Peyer's patch (tissue), 4 donors: ENCODE results near the gene PACS1.

Experiments
- POLR2A ChIP-seq, 2 donors: fragments of 450-650 bp; IDR thresholded peaks; one replicate each; pipeline ENCODE4 v1.5.1; 2017; ENCODE audit warnings: antibody characterized with exemption in 2 of 2, mild to moderate bottlenecking in 2 of 2, moderate library complexity in 2 of 2
- TF ChIP-seq, protein P1 (sequence below), 6 experiments: fragments of 450-650 bp in 4 of 6; fragments of 200-600 bp in 2 of 6; sonication (generic) in 1 of 6; IDR thresholded peaks; one replicate each; pipeline ENCODE4 v1.5.1; 2017 to 2019; ENCODE audit warnings: antibody characterized with exemption in 6 of 6, mild to moderate bottlenecking in 3 of 6, moderate library complexity in 1 of 6

DNA sequence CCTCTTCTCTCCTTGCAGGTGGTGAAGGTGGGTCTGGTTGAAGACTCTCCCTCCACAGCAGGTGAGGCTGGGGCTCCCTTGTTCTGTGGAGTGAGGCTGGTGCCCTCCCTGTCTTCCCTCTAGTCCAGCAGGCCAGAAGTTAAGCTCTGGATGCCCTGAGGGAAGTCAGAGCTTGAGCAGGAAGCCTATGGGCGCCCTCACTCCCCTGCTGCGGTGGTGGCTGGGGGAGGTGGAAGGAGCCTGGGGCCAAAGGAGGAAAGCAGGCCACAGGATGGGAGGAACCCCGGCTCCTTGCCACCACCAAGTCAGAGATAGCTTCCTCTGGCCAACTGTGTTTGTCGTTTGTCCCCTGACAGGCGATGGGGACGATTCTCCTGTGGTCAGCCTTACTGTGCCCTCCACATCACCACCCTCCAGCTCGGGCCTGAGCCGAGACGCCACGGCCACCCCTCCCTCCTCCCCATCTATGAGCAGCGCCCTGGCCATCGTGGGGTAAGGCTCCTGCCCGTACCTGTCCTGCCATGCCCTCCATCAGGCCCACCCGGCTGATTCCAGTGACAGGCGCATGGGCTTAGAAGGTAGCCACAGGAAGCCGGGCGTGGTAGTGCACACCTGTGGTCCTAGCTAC, 168.8 kb downstream of the PACS1 start:
- no peak for TF ChIP-seq POLR2A (IDR thresholded peaks at IDR 0.05)
- TF ChIP-seq, protein P1, sequence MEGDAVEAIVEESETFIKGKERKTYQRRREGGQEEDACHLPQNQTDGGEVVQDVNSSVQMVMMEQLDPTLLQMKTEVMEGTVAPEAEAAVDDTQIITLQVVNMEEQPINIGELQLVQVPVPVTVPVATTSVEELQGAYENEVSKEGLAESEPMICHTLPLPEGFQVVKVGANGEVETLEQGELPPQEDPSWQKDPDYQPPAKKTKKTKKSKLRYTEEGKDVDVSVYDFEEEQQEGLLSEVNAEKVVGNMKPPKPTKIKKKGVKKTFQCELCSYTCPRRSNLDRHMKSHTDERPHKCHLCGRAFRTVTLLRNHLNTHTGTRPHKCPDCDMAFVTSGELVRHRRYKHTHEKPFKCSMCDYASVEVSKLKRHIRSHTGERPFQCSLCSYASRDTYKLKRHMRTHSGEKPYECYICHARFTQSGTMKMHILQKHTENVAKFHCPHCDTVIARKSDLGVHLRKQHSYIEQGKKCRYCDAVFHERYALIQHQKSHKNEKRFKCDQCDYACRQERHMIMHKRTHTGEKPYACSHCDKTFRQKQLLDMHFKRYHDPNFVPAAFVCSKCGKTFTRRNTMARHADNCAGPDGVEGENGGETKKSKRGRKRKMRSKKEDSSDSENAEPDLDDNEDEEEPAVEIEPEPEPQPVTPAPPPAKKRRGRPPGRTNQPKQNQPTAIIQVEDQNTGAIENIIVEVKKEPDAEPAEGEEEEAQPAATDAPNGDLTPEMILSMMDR (IDR thresholded peaks at IDR 0.05), result no peak
